OCI-LY1 (cell line): Measurements from ENCODE around the gene ZNF718.

Experiments
- H2AFZ ChIP-seq: fragments of 200-600 bp; sonication (generic), shearing (Covaris generic); 2 replicates; pipeline ENCODE4 v1.6.0; 2014; ENCODE audit warnings: antibody characterized with exemption, mild to moderate bottlenecking, low read length
- H3F3A ChIP-seq: fragments of 200-600 bp; sonication (generic), shearing (Covaris generic); 2 replicates; pipeline ENCODE4 v1.6.0; 2014; ENCODE audit warnings: mild to moderate bottlenecking, antibody characterized with exemption, low read length, moderate library complexity; ENCODE audit not compliant: insufficient read depth
- H3K27ac ChIP-seq: fragments of 200-600 bp; sonication (generic); 2 replicates; pipeline ENCODE4 v1.5.1; 2014; ENCODE audit warnings: low read length, mixed run types, mild to moderate bottlenecking, low read depth; ENCODE audit not compliant: poor library complexity, severe bottlenecking
- H3K27me3 ChIP-seq: fragments of 200-600 bp; sonication (generic); 2 replicates; pipeline ENCODE4 v1.6.0; 2014; ENCODE audit warnings: antibody characterized with exemption, mild to moderate bottlenecking, low read length, moderate library complexity; ENCODE audit not compliant: insufficient read depth
- H3K36me3 ChIP-seq: fragments of 200-600 bp; sonication (generic); 2 replicates; pipeline ENCODE4 v1.6.1; 2014; ENCODE audit warnings: mild to moderate bottlenecking, antibody characterized with exemption, low read length, moderate library complexity, mixed read lengths; ENCODE audit not compliant: insufficient read depth
- H3K4me1 ChIP-seq: fragments of 200-600 bp; sonication (generic); 2 replicates; pipeline ENCODE4 v1.5.1; 2014; ENCODE audit warnings: mild to moderate bottlenecking, low read length, moderate library complexity; ENCODE audit not compliant: insufficient read depth, severe bottlenecking
- H3K4me2 ChIP-seq: fragments of 200-600 bp; sonication (generic), shearing (Covaris generic); 2 replicates; pipeline ENCODE4 v1.6.1; 2014; ENCODE audit warnings: low read length
- H3K4me3 ChIP-seq: fragments of 200-600 bp; sonication (generic); 2 replicates; pipeline ENCODE4 v1.5.1; 2014; ENCODE audit warnings: low read length, low read depth, mild to moderate bottlenecking, mixed read lengths; ENCODE audit not compliant: poor library complexity, severe bottlenecking
- H3K79me2 ChIP-seq: fragments of 200-600 bp; shearing (Covaris generic); 2 replicates; pipeline ENCODE4 v1.6.1; 2016; ENCODE audit warnings: mixed run types, low read length, mixed read lengths; ENCODE audit not compliant: insufficient read depth
- H3K9ac ChIP-seq: fragments of 200-600 bp; sonication (generic), shearing (Covaris generic); 2 replicates; pipeline ENCODE4 v1.6.1; 2014; ENCODE audit warnings: mild to moderate bottlenecking, low read length, mixed read lengths
- H3K9me2 ChIP-seq: fragments of 200-600 bp; sonication (generic), shearing (Covaris generic); 2 replicates; pipeline ENCODE4 v1.6.1; 2014; ENCODE audit warnings: low read depth, mild to moderate bottlenecking, low read length, mixed read lengths
- H3K9me3 ChIP-seq: fragments of 200-600 bp; shearing (Covaris generic); 2 replicates; pipeline ENCODE4 v1.6.1; 2014; ENCODE audit warnings: low read length, mixed read lengths
- H4K20me1 ChIP-seq: fragments of 200-600 bp; sonication (generic), shearing (Covaris generic); 2 replicates; pipeline ENCODE4 v1.6.0; 2016; ENCODE audit warnings: mild to moderate bottlenecking, low read length; ENCODE audit not compliant: insufficient read depth
- EZH2 ChIP-seq: fragments of 200-600 bp; sonication (generic), shearing (Covaris generic); IDR thresholded peaks from 2 replicates; pipeline ENCODE4 v1.8.0; 2017; ENCODE audit warnings: borderline replicate concordance, mixed run types, mild to moderate bottlenecking, antibody characterized with exemption, low read length, moderate library complexity, mixed read lengths
- TF ChIP-seq, protein P1 (sequence below): fragments of 200-600 bp; sonication (generic), shearing (Covaris generic); IDR thresholded peaks from 2 replicates; pipeline ENCODE4 v1.5.1; 2017; ENCODE audit warnings: mild to moderate bottlenecking, antibody characterized with exemption, low read length, moderate library complexity, mixed read lengths

Gene ZNF718

DNA sequence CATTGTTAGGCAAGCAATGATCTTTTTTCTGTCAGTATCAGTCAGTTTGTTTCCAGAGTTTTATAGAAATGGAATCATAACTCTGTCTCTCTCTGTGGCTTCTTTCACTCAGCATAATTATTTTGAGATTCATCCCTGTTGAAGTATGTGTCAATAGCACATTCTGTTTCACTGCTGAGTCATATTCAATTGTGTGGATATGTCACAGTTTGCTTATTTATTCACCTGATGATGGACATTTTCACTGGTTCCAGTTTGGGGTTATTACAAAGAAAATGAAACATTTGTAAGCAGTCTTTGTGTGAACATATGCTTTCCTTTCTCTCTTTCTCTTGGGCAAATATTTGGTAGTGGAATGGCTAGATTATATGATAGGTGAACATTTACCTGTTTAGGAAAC is 10.2 kb upstream of the ZNF718 start:
- Histone ChIP-seq H3K9me2 (no peaks in the 10 kb centered on the region), H3K27ac (no peak overlapping the region), H2AFZ (no peak overlapping the region), H3K27me3 (no peaks in the 10 kb centered on the region), H3K4me3 (no peak overlapping the region), H3K9me3 (no peaks in the 10 kb centered on the region), H3K36me3 (no peaks in the 10 kb centered on the region), H3K9ac (no peak overlapping the region), H3K4me1 (no peaks in the 10 kb centered on the region), H3F3A (no peaks in the 10 kb centered on the region), H3K4me2 (no peak overlapping the region), H3K79me2 (no peaks in the 10 kb centered on the region), H4K20me1 (no peaks in the 10 kb centered on the region)
- TF ChIP-seq EZH2 = no peak
- TF ChIP-seq, protein P1, sequence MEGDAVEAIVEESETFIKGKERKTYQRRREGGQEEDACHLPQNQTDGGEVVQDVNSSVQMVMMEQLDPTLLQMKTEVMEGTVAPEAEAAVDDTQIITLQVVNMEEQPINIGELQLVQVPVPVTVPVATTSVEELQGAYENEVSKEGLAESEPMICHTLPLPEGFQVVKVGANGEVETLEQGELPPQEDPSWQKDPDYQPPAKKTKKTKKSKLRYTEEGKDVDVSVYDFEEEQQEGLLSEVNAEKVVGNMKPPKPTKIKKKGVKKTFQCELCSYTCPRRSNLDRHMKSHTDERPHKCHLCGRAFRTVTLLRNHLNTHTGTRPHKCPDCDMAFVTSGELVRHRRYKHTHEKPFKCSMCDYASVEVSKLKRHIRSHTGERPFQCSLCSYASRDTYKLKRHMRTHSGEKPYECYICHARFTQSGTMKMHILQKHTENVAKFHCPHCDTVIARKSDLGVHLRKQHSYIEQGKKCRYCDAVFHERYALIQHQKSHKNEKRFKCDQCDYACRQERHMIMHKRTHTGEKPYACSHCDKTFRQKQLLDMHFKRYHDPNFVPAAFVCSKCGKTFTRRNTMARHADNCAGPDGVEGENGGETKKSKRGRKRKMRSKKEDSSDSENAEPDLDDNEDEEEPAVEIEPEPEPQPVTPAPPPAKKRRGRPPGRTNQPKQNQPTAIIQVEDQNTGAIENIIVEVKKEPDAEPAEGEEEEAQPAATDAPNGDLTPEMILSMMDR = no peak

DNA sequence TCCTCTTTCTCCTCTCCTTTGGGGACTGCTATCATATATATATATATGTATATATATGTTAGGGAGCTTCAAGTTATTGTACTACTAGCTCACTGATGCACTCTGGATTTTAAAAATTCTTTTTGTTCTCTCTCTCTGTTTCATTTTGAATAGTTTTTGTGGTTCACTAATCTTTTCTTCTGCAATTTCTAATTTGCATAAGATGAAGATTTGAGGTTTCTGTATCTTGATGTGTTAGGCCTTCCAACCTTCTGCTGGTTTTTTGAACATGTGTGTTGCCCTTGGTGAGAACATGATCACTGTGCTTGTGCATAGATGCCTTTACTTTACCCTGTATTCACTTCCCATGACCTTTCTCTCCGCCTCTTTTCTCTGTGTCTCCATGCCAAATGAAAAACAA is 7.8 kb upstream of the ZNF718 start:
- Histone ChIP-seq H2AFZ (no peak overlapping the region), H3K4me1 (no peaks in the 10 kb centered on the region), H3K4me3 (no peak overlapping the region), H3K4me2 (no peak overlapping the region), H3K9ac (no peak overlapping the region), H3K36me3 (no peaks in the 10 kb centered on the region), H3K9me2 (no peaks in the 10 kb centered on the region), H3K27me3 (no peaks in the 10 kb centered on the region), H3K9me3 (no peaks in the 10 kb centered on the region), H4K20me1 (no peaks in the 10 kb centered on the region), H3F3A (no peaks in the 10 kb centered on the region), H3K27ac (no peak overlapping the region), H3K79me2 (no peaks in the 10 kb centered on the region)
- TF ChIP-seq, protein P1 = no peak

DNA sequence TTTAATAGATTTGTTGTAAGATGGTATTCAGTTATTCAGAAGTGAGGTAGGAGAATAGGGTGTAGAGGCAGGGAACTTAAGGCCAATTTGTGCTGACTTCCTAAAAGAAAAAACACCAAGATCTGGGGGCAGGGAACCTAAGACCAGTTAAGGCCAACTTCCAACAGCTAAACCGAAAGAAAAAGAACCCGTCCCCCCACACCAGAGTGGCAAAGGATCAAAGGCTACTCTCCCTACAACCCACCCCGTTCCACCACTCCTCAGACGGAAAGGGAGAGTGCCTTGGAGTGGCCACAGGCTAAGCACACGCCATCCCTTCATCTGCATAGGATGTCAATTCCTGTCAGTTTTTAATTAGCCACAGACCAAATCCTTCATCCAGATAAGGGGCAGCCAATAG is 3.7 kb upstream of the ZNF718 start:
- H4K20me1 ChIP-seq = no peaks in the 10 kb centered on the region
- TF ChIP-seq, protein P1 = no peak
- TF ChIP-seq EZH2 = no peak
- no peaks in the 10 kb centered on the region for H3F3A ChIP-seq
- no peak overlapping the region for H3K9ac ChIP-seq
- no peak overlapping the region for H3K27ac ChIP-seq
- peaks cover 2% of the 10 kb centered on the region for H3K4me1 ChIP-seq
- H3K4me3 ChIP-seq = no peak overlapping the region
- H3K27me3 ChIP-seq = no peaks in the 10 kb centered on the region
- peaks cover 7% of the 10 kb centered on the region for H3K79me2 ChIP-seq
- H3K9me3 ChIP-seq = no peaks in the 10 kb centered on the region
- no peak overlapping the region for H2AFZ ChIP-seq
- H3K4me2 ChIP-seq = no peak overlapping the region
- no peaks in the 10 kb centered on the region for H3K9me2 ChIP-seq
- peaks cover 2% of the 10 kb centered on the region for H3K36me3 ChIP-seq
